Measurements from ENCODE around the gene MORN5.

The MORN5 gene

GRCh38 chr9:122125158-122125508 lies 34.6 kb upstream of the MORN5 start:
- DNase-seq (ENCODE audit: low spot score) = peak; percentile 87

GRCh38 chr9:122125509-122126330 lies 34.0 kb upstream of the MORN5 start:
- DNase-seq (ENCODE audit: low spot score) = no peak

- no peak for DNase-seq (ENCODE audit: low spot score)
Measured at GRCh38 chr9:122126331-122127261, 33.1 kb upstream of the MORN5 start.

- DNase-seq (ENCODE audit: low spot score) = no peak
Measured at GRCh38 chr9:122127396-122127798, 32.3 kb upstream of the MORN5 start.

GRCh38 chr9:122128007-122128968 lies 31.4 kb upstream of the MORN5 start:
- DNase-seq (ENCODE audit: low spot score) = no peak

GRCh38 chr9:122128969-122129343 lies 30.8 kb upstream of the MORN5 start:
- DNase-seq (ENCODE audit: low spot score) = no peak

- DNase-seq (ENCODE audit: low spot score) = no peak
Measured at GRCh38 chr9:122129969-122130368, 29.7 kb upstream of the MORN5 start.

- no peak for DNase-seq (ENCODE audit: low spot score)
Measured at GRCh38 chr9:122130837-122131236, 28.9 kb upstream of the MORN5 start.

- no peak for DNase-seq (ENCODE audit: low spot score)
Measured at GRCh38 chr9:122131401-122132001, 28.2 kb upstream of the MORN5 start.

- no peak for DNase-seq (ENCODE audit: low spot score)
Measured at GRCh38 chr9:122132539-122132938, 27.2 kb upstream of the MORN5 start.

GRCh38 chr9:122133263-122133983 lies 26.3 kb upstream of the MORN5 start:
- DNase-seq (ENCODE audit: low spot score) = no peak

GRCh38 chr9:122133984-122134535 lies 25.6 kb upstream of the MORN5 start:
- DNase-seq (ENCODE audit: low spot score) = no peak

GRCh38 chr9:122134822-122135528 lies 24.7 kb upstream of the MORN5 start:
- DNase-seq (ENCODE audit: low spot score) = no peak

GRCh38 chr9:122135529-122135859 lies 24.2 kb upstream of the MORN5 start:
- DNase-seq (ENCODE audit: low spot score) = no peak

GRCh38 chr9:122138560-122139268 lies 21.0 kb upstream of the MORN5 start:
- no peak for DNase-seq (ENCODE audit: low spot score)

- DNase-seq (ENCODE audit: low spot score) = no peak
Measured at GRCh38 chr9:122140368-122141193, 19.1 kb upstream of the MORN5 start.

- no peak for DNase-seq (ENCODE audit: low spot score)
Measured at GRCh38 chr9:122141671-122142070, 18.0 kb upstream of the MORN5 start.

GRCh38 chr9:122143296-122143695 lies 16.4 kb upstream of the MORN5 start:
- DNase-seq (ENCODE audit: low spot score) = no peak
